H9 (cell line): ENCODE measurements around the gene RAB24. TPM values are rescaled to one million over a fixed set of nuclear protein-coding genes. Genes with fewer than 3 reads are reported as not detected.

ENCODE experiments used
- DNase-seq: peaks from one replicate; pipeline ENCODE4 v3.0.0-alpha.2; 2017
- H2AFZ ChIP-seq: one replicate; pipeline ENCODE4 v1.6.1; 2013; ENCODE audit warnings: mild to moderate bottlenecking, low read length, control low read depth, moderate library complexity
- H2AK5ac ChIP-seq: 2 replicates; pipeline ENCODE4 v1.6.1; 2013; ENCODE audit warnings: low read length, control low read depth, mixed read lengths; ENCODE audit not compliant: insufficient read length
- H2BK120ac ChIP-seq: one replicate; pipeline ENCODE4 v1.6.1; 2013; ENCODE audit warnings: low read depth, mild to moderate bottlenecking, low read length, control low read depth, inconsistent platforms; ENCODE audit not compliant: poor library complexity, severe bottlenecking
- H2BK12ac ChIP-seq: 2 replicates; pipeline ENCODE4 v1.6.1; 2013; ENCODE audit warnings: low read length, control low read depth, mixed read lengths, low read depth; ENCODE audit not compliant: insufficient read length
- H2BK15ac ChIP-seq: 2 replicates; pipeline ENCODE4 v1.6.1; 2013; ENCODE audit warnings: low read depth, low read length, control low read depth
- H2BK20ac ChIP-seq: one replicate; pipeline ENCODE4 v1.6.1; 2013; ENCODE audit warnings: low read depth, mild to moderate bottlenecking, low read length, control low read depth, inconsistent platforms; ENCODE audit not compliant: poor library complexity, severe bottlenecking
- H2BK5ac ChIP-seq: 2 replicates; pipeline ENCODE4 v1.6.1; 2013; ENCODE audit warnings: low read length, control low read depth, mixed read lengths; ENCODE audit not compliant: insufficient read length
- H3K14ac ChIP-seq: 2 replicates; pipeline ENCODE4 v1.6.1; 2013; ENCODE audit warnings: low read length, control low read depth; ENCODE audit not compliant: insufficient read depth
- H3K18ac ChIP-seq: 2 replicates; pipeline ENCODE4 v1.6.1; 2013; ENCODE audit warnings: low read depth, mild to moderate bottlenecking, mixed read lengths, low read length, control low read depth; ENCODE audit not compliant: insufficient read length
- H3K23ac ChIP-seq: 2 replicates; pipeline ENCODE4 v1.6.1; 2013; ENCODE audit warnings: low read length, control low read depth, mixed read lengths, low read depth; ENCODE audit not compliant: insufficient read length
- H3K23me2 ChIP-seq: 2 replicates; pipeline ENCODE4 v1.6.1; 2013; ENCODE audit warnings: low read depth, mild to moderate bottlenecking, mixed read lengths, low read length, control low read depth; ENCODE audit not compliant: insufficient read length, poor library complexity, severe bottlenecking
- H3K27ac ChIP-seq: 2 replicates; pipeline ENCODE4 v1.5.1; 2013; ENCODE audit warnings: low read length, control low read depth, mixed read lengths, low read depth; ENCODE audit not compliant: insufficient read length
- H3K27me3 ChIP-seq: 2 replicates; pipeline ENCODE4 v1.6.1; 2013; ENCODE audit warnings: low read length, control low read depth, inconsistent platforms; ENCODE audit not compliant: insufficient read depth
- H3K4ac ChIP-seq: 2 replicates; pipeline ENCODE4 v1.6.1; 2013; ENCODE audit warnings: low read depth, mild to moderate bottlenecking, control low read depth, inconsistent platforms, low read length, moderate library complexity
- H3K4me1 ChIP-seq: 2 replicates; pipeline ENCODE4 v1.6.1; 2013; ENCODE audit warnings: low read length, control low read depth, inconsistent platforms; ENCODE audit not compliant: insufficient read depth
- H3K4me2 ChIP-seq: 2 replicates; pipeline ENCODE4 v1.6.1; 2013; ENCODE audit warnings: low read length, control low read depth, mixed read lengths; ENCODE audit not compliant: insufficient read length, insufficient read depth
- H3K56ac ChIP-seq: 2 replicates; pipeline ENCODE4 v1.6.1; 2013; ENCODE audit warnings: low read depth, mild to moderate bottlenecking, mixed read lengths, low read length, control low read depth; ENCODE audit not compliant: insufficient read length
- H3K79me1 ChIP-seq: 2 replicates; pipeline ENCODE4 v1.6.1; 2013; ENCODE audit warnings: low read depth, mild to moderate bottlenecking, moderate library complexity, low read length, control low read depth, inconsistent platforms; ENCODE audit not compliant: insufficient read depth, poor library complexity, severe bottlenecking
- H3K79me2 ChIP-seq: 2 replicates; pipeline ENCODE4 v1.6.1; 2013; ENCODE audit warnings: low read length, control low read depth, inconsistent platforms; ENCODE audit not compliant: insufficient read depth
- H3K9ac ChIP-seq: 2 replicates; pipeline ENCODE4 v1.6.1; 2013; ENCODE audit warnings: low read length, control low read depth, mixed read lengths; ENCODE audit not compliant: insufficient read length; ENCODE audit errors: extremely low read depth
- H3K9me3 ChIP-seq: one replicate; pipeline ENCODE4 v1.6.1; 2013; ENCODE audit warnings: low read depth, low read length, inconsistent platforms; ENCODE audit not compliant: control insufficient read depth
- H3T11ph ChIP-seq: one replicate; pipeline ENCODE4 v1.6.1; 2013; ENCODE audit warnings: mild to moderate bottlenecking, low read length, control low read depth, inconsistent platforms
- H4K20me1 ChIP-seq: one replicate; pipeline ENCODE4 v1.6.1; 2013; ENCODE audit not compliant: control insufficient read depth, insufficient read length, insufficient read depth
- H4K5ac ChIP-seq: 2 replicates; pipeline ENCODE4 v1.6.1; 2013; ENCODE audit warnings: low read depth, mild to moderate bottlenecking, mixed read lengths, low read length, control low read depth; ENCODE audit not compliant: insufficient read length
- H4K8ac ChIP-seq: replicated peaks from 2 replicates; pipeline ENCODE4 v1.6.1; 2013; ENCODE audit warnings: low read length, control low read depth, mixed read lengths, low read depth; ENCODE audit not compliant: insufficient read length
- H4K91ac ChIP-seq: 2 replicates; pipeline ENCODE4 v1.6.1; 2013; ENCODE audit warnings: low read depth, mild to moderate bottlenecking, moderate library complexity, mixed read lengths, low read length, control low read depth; ENCODE audit not compliant: insufficient read length
- H3K27ac Mint-ChIP-seq, 3 experiments: 2 replicates in 2 of 3; 3 replicates in 1 of 3; pipeline ENCODE4 v1.8.0; 2020 to 2021; ENCODE audit warnings: mixed read lengths in 3 of 3, mild to moderate bottlenecking in 1 of 3, moderate library complexity in 1 of 3
- H3K27me3 Mint-ChIP-seq: 2 replicates; pipeline ENCODE4 v1.8.0; 2021; ENCODE audit warnings: low read depth, mild to moderate bottlenecking, moderate library complexity, mixed read lengths
- H3K36me3 Mint-ChIP-seq, 3 experiments: 2 replicates in 2 of 3; 3 replicates in 1 of 3; pipeline ENCODE4 v1.8.0; 2020 to 2021; ENCODE audit warnings: low read depth in 3 of 3, mixed read lengths in 3 of 3; ENCODE audit not compliant: insufficient read depth in 1 of 3
- H3K4me1 Mint-ChIP-seq, 2 experiments: 2 replicates each; pipeline ENCODE4 v1.8.0; 2020; ENCODE audit warnings: mixed read lengths in 2 of 2
- H3K4me3 Mint-ChIP-seq, 2 experiments: 2 replicates in 1 of 2; 3 replicates in 1 of 2; pipeline ENCODE4 v1.8.0; 2020 to 2021; ENCODE audit warnings: mild to moderate bottlenecking in 2 of 2, mixed read lengths in 2 of 2, moderate library complexity in 1 of 2
- H3K9me3 Mint-ChIP-seq, 2 experiments: 2 replicates in 1 of 2; 3 replicates in 1 of 2; pipeline ENCODE4 v1.8.0; 2020; ENCODE audit warnings: mild to moderate bottlenecking in 2 of 2, mixed read lengths in 2 of 2, moderate library complexity in 1 of 2
- CTCF ChIP-seq: fragments of 200-600 bp; sonication (generic); conservative IDR thresholded peaks from 3 replicates; pipeline ENCODE4 v1.8.0; 2021; ENCODE audit warnings: antibody characterized with exemption, mild to moderate bottlenecking
- WGBS: extraction: QIAGEN DNeasy Blood & Tissue Kit; methylation state at CpG from one replicate; pipeline ENCODE4 v1.1.7; 2013; ENCODE audit warnings: missing lambda C conversion rate, low lambda C conversion rate, mixed read lengths; ENCODE audit not compliant: insufficient read length; ENCODE audit errors: extremely low coverage; 5-methylcytosine and 5-hydroxymethylcytosine counted together
- total RNA-seq: library from RNA; stranded (reverse); gene quantifications from 2 replicates; pipeline ENCODE4 v1.2.1, GENCODE V29; 2021

RAB24 gene
- total RNA-seq, 1 experiment from 2014 or later = 17.6 TPM

GRCh38 chr5:177296581-177296980 lies 6.9 kb downstream of the RAB24 start:
- Histone ChIP-seq H3K27ac (no peak overlapping the region), H2BK120ac (no peak overlapping the region), H2BK20ac (no peak overlapping the region), H3K79me2 (no peaks in the 10 kb centered on the region), H4K8ac (no peak overlapping the region), H3K23me2 (no peaks in the 10 kb centered on the region), H2AFZ (no peak overlapping the region), H2BK15ac (no peak overlapping the region), H4K20me1 (no peaks in the 10 kb centered on the region), H3K18ac (no peak overlapping the region), H3K4me1 (no peaks in the 10 kb centered on the region), H3K9ac (no peak overlapping the region), H2AK5ac (no peak overlapping the region), H3K23ac (no peak overlapping the region), H4K5ac (no peak overlapping the region), H3K56ac (no peak overlapping the region), H2BK5ac (no peak overlapping the region), H3K9me3 (no peaks in the 10 kb centered on the region), H3T11ph (no peak overlapping the region), H3K27me3 (no peaks in the 10 kb centered on the region), H3K4ac (no peak overlapping the region), H3K14ac (no peak overlapping the region), H3K4me2 (no peak overlapping the region), H4K91ac (no peak overlapping the region), H3K79me1 (peaks cover 4% of the 10 kb centered on the region), H2BK12ac (no peak overlapping the region)
- DNase-seq = no peak
- no peak for TF ChIP-seq CTCF
- no peaks in the 10 kb centered on the region for H3K9me3 Mint-ChIP-seq
- no peak overlapping the region for H3K4me3 Mint-ChIP-seq
- H3K27ac Mint-ChIP-seq = peak overlapping the region in 1 of 3 experiments; percentile 85; a peak in 3 of 7 replicates
- peaks cover 1% of the 10 kb centered on the region; the same call in 1 of the 2 replicates for H3K27me3 Mint-ChIP-seq
- no CpG with 5 or more reads among the region's 4 CpGs for WGBS
- peaks cover 42 to 75% (median 56%) of the 10 kb centered on the region in 3 experiments for H3K36me3 Mint-ChIP-seq
- peaks cover 30 to 41% of the 10 kb centered on the region in 2 experiments for H3K4me1 Mint-ChIP-seq
